Hepatic stellate cell (primary cell): Measurements from ENCODE around the gene PTTG2.

Experiments
- DNase-seq: peaks from one replicate; pipeline ENCODE4 v3.0.0; 2011; ENCODE audit warnings: low spot score

The PTTG2 gene

GRCh38 chr4:37985730-37986275 is 25.6 kb downstream of the PTTG2 start:
- DNase-seq = no peak

GRCh38 chr4:37988670-37989069 is 28.5 kb downstream of the PTTG2 start:
- no peak for DNase-seq

DNA sequence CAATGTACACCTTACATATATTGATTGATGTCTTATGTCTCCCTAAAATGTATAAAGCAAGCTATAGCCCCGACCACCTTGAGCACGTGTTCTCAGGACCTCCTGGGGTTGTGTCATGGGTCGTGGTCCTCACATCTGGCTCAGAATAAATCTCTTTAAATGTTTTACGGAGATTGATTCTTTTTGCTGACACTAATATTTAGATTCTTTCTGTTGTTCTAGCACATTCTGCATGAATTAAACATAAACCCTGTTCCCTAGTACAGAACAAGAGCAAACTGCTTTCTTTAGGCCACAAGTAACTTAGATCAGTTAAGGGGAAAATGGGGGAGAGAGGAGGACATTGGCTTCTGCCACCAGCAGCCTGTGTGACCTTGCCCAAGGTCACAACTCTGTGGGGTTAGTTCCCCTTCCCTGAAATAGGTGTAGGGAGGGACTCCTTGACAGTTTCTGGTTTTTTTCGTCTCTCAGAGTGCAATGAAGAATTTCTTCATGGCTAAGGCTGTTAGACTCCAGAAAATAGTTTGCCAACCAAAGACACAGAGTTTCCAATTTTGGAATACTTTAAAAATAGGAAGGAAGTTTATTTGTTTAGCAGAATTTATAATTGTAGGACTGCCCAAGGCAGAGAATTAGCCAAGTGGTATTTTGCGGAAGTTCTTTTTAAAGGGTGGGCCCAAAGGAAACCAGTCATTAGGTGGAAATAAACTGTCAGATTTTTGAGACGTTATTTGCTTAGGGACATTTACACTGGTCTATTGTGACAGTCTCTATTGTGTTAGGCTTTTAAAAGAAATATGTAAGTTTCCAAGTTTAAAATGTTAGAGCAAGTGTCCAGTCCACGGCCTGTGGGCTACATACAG is 29.4 kb downstream of the PTTG2 start:
- DNase-seq = no peak

DNA sequence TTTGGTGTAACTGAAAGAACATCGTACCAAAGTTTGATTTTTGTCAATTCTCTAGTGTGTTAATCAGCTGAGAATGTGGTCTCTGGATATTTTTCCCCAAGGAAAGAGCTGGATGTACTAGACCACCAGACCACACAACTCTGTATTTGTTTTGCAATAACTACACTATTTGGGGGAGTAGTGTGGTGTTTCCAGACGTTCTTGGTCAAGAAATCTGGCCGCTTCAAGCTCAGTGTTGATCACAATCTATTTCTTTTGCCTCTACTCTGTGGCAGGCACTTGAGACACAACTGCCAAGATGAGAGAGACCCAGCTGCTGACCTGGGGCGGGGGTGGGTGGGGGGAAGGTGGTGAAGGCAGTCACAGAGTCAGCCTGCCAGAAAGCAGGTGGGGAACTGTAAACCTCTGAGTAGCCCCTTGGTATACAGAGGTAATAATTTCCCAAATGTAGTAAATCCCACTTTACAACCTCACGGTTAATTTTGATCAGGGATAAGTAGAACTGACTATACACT is 30.6 kb downstream of the PTTG2 start:
- DNase-seq = no peak

DNA sequence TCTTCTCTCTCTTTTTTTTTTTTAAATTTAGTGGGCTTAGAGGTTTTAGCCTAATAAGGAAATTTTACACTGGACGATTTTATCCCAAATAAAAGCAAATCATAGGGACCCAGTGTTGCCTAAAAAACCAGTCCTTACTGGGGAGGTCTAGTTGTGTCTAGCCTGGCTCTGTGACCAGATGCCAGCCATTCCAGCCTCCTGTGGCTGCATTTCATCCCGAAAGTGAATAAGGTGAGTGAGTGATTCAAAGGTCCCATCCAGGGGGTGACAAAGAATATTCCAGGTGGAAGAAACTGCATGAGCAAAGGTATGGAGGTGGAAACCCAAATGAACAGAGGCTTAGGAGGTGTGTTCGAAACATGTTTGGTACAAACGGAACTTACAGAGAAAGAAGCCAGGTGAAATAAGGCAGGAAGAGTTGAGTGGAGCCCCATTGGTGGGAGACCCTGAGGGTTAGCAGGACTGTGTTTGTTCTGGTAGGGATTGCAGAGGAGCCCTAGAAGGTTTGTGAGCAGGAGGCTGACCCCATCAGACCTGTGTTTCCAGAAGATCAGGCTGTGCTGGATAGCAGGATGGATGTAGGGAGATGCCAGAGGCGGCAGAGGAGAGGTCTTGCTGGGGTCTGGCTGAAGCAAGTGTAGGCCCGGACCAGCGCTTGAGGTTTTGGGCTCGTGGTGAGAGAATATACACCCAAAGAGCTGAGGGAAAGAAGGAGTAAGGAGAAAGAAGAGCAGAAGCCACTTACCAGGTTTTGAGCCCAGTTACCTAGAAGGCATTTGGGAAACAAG is 31.6 kb downstream of the PTTG2 start:
- no peak for DNase-seq

GRCh38 chr4:37993806-37994205 is 33.6 kb downstream of the PTTG2 start:
- no peak for DNase-seq

DNA sequence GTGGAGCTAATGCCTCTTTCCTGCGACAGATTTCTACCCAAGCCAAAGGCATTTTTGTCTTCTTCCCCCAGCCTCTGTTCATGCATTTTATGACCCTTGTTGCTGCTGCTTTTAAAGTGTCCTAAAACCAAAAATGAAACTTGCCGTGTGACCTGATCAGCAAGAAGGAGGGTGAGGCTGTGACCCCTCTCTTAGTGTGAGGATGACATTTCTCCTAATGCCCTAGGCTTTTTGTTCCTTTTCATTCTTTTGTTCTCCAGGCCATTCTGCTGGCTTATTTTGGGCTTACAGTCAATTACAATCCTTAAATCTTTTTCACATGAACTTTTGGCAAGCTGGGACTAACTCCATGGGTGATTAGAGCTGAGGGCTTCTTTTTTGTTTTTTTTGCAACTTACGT is 34.4 kb downstream of the PTTG2 start:
- no peak for DNase-seq

- no peak for DNase-seq
Observed at GRCh38 chr4:37995299-37995821, 35.2 kb downstream of the PTTG2 start.

DNA sequence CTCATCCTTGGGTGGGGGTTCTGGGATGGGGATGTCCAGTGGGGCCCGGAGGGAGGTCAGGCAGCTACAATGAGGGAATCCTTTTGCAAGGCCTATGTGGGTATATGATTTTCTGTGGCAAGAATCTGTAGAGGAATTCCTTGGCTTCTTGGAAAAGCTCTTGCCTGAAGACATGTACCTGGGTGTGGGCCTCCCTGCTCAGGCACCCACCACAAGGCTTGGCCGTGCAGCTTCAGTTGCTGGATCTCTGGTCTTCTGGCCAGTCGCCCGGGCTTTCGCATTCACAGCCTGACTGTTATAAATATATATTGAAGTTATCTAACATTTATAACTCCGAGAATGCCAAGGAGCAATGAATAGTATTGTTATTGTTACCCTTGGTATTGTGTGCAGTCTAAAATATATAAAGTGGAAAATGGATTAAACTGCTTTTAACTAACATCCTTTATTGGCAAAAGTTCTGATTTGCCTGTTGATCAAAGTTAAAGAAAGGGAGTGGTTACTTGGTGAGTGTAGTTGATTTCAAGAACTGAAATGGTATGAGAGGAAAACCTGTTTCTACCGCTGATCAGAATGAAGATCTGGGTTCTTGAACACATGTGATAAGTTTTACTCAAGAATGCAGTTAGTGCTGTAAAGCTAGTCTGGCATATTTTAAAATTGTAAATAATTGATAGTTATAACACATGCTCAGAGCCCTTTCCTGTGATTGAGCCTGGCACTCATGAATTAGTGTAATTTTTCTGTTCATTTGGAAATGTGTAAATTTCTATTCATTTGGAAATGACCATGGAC is 36.0 kb downstream of the PTTG2 start:
- no peak for DNase-seq

DNA sequence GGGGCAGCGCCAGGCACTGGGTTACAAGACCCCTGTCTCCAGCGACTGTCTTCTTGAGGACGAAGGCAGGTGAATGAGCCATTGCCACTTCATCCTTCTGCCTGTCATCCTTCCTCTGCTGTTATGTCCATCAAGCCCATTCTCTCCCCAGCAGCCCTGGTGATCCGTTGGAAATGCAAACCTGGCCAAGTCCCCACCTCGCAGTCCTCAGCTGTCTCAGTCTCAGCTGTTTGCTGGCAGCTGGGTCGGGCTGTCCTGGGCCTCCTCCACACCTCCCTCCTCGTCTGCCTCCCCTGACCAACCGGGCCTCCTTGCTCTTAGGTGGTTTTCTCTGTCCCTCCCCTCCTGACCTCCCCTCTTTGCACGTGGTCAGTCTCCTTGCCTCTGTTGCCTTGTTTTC is 38.0 kb downstream of the PTTG2 start:
- no peak for DNase-seq

DNA sequence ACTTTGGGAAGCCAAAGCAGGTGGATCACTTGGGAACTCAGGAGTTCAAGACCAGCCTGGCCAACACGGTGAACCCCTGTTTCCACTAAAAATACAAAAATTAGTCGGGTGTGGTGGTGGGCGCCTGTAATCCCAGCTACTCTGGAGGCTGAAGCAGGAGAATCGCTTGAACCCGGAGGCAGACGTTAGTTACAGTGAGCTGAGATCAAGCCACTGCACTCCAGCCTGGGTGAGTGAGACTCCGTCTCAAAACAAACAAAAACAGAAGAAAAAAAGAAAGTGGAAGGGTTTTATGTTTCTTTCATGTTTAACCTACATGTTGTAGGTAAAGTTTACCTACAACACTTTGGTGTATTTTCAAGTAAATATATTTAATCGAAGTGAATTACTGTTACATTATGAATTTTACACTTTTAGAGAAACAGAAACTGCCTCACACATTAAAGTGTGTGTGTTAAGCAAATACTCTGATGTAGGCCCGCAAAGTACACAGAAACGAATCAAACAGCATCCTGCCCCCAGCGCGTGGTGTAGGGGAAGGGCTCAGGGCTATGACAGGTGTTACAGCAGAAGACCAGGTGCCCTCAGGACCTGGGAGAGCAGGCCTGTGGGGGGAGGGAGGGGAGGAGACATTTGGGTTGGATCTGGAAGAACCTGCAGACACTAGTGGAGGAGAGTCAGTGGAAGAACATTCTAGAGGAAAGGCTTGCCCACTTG is 39.0 kb downstream of the PTTG2 start:
- no peak for DNase-seq

- no peak for DNase-seq
Observed at GRCh38 chr4:37999965-38000364, 39.8 kb downstream of the PTTG2 start.

DNA sequence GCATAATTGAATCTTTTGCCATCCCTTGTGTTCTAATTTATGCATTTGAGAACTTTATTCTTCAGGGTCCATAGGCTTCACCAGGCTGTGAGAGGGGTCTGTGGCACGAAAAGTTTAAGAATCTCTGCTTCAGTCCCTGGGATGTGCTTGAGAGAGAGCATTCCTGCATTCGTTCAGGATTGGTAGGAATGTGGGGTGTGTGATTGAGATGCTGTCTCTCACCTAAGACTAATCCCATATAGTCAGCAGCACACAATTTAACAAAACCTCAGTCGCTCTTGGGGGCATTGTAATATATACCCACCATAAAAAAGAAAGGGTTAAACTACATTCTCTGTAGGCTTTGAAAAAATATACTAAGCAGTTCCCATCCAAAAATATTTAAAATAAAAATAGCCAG is 41.7 kb downstream of the PTTG2 start:
- no peak for DNase-seq

- no peak for DNase-seq
Observed at GRCh38 chr4:38002451-38003071, 42.4 kb downstream of the PTTG2 start.

- DNase-seq = no peak
Observed at GRCh38 chr4:38003102-38003501, 42.9 kb downstream of the PTTG2 start.

- no peak for DNase-seq
Observed at GRCh38 chr4:38003628-38004027, 43.4 kb downstream of the PTTG2 start.

GRCh38 chr4:38004062-38004461 is 43.9 kb downstream of the PTTG2 start:
- DNase-seq = peak; percentile 63

DNA sequence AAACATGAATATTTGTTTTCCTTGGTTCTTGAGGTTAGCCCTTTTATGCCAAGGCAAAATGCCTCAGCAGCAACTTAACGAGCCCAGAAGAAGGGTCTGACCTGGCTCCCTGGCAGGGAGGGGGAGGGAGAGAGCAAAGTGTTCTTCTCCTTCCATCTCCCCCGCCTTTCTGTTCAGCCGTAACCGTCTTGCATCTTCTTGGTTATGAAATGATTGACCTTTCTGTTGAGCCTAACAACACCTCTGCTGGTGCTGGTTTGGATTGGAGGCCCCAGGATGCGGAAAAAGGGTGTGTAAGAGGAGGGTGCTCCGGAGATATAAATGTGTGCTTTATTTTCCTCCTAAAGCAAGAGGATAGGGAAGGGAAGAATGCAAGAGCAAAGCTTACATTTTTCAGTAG is 44.7 kb downstream of the PTTG2 start:
- DNase-seq = no peak

DNA sequence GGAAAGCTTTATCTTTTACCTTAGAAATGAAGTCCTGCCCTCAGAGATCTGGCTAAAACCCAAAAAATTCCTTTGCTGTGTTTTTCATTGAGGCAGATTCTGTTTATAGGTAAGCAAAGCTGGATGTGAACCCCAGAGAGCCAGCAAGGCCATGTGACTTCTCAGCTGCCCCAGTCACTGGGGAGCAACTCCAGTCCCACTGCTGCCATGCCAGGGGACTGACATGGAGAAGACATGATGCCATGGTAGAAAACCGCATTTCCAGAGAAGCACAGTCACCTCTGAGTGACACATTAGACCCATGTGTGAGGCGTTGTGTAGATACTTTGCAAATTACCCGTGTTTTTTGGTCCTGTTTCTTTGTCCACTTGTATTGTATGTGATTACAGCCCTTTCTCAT is 45.4 kb downstream of the PTTG2 start:
- DNase-seq = no peak

DNA sequence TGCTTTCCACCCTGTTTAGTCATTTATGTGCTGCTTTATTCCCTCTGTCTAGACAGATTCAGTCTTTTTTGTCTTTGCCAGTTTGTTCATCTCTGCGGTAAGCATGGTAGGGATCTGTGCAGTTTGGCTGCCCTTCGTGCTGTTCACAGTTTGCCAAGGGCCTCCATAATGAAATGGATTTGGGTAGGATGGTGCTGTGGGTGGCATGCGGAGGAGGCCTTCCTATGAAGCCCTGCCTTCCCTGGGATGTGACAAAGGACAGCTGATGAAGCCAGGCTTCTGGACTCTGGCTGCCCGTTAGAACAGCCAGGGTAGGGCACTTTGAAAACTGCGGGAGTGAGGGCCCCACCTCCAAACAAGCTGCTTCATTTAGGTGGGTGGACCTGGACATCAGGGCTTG is 47.4 kb downstream of the PTTG2 start:
- no peak for DNase-seq

DNA sequence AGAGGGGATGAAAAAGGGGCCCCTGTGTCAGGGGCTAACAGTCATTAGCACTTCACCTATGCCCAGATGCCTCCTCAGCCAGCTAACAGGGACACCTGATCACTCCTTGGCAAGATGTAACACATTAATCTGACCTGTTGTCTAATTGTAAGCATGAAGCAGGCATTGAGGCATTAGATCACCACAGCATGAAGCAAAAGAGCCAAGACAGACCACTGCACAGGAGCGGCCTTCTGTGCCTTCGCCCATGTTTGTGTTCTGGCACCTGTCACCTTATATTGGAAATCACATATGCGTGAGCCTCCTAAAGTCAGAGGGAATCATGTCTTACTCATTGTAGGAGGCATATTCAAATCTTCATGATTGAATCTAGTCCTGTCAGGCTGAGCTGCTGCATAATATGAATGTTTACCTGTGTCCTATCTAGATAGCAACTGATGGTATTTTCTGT is 48.4 kb downstream of the PTTG2 start:
- no peak for DNase-seq
